K562 (cell line): ENCODE data around the gene MAP1LC3A. TPM values are rescaled to one million over a fixed set of nuclear protein-coding genes. Genes with fewer than 3 reads are reported as not detected.

ENCODE experiments used
- BRF1 ChIP-seq: IDR thresholded peaks from 3 replicates; pipeline ENCODE4 v1.6.1; 2011; ENCODE audit warnings: borderline replicate concordance, mild to moderate bottlenecking; ENCODE audit not compliant: insufficient read length; ENCODE audit errors: extremely low read depth
- CEBPG ChIP-seq, 3 experiments: fragments of 200-800 bp in 1 of 3; sonication (Bioruptor generic) in 1 of 3; sonication (generic) in 1 of 3; formaldehyde crosslinking in 1 of 3; IDR thresholded peaks in 2 of 3; conservative IDR thresholded peaks in 1 of 3; 2 replicates each; pipeline versions ENCODE4 v1.6.1 to v1.8.0; 2016 to 2022; ENCODE audit warnings: missing compliant biosample characterization in 2 of 3, missing genetic modification characterization in 2 of 3, mild to moderate bottlenecking in 1 of 3, missing genetic modification reagents in 1 of 3
- SREBF1 ChIP-seq: fragments of 150-350 bp; IDR thresholded peaks from 2 replicates; pipeline ENCODE4 v1.6.1; 2014; ENCODE audit warnings: antibody characterized with exemption, low read depth, low read length, borderline replicate concordance
- TOE1 ChIP-seq, 2 experiments: fragments of 450-650 bp in 1 of 2; sonication (generic) in 1 of 2; formaldehyde crosslinking in 1 of 2; IDR thresholded peaks; 2 replicates each; pipeline versions ENCODE4 v1.7.1 to v1.8.0; 2016 to 2022; ENCODE audit warnings: borderline replicate concordance in 2 of 2, mild to moderate bottlenecking in 2 of 2, antibody characterized with exemption in 1 of 2, inconsistent platforms in 1 of 2, low read depth in 1 of 2, missing genetic modification reagents in 1 of 2, moderate library complexity in 1 of 2
- XRCC5 ChIP-seq: fragments of 200-400 bp; formaldehyde crosslinking; IDR thresholded peaks from 2 replicates; pipeline ENCODE4 v1.6.1; 2017; ENCODE audit warnings: low read depth, mild to moderate bottlenecking, low read length
- ZBTB2 ChIP-seq: fragments of 450-650 bp; IDR thresholded peaks from 2 replicates; pipeline ENCODE4 v1.6.1; 2016; ENCODE audit warnings: antibody characterized with exemption
- polyA plus RNA-seq, 8 experiments: library from polyadenylated mRNA; depleted of rRNA in 4 of 8; stranded (reverse) in 5 of 8; unstranded in 3 of 8; fragments of >200 nt; fragmentation: Nextera tagmentation in 2 of 8; fragmentation: Illumina TruSeq in 1 of 8; extraction: Ambion mirVana in 2 of 8; extraction: Trizol in 1 of 8; gene quantifications; 2 replicates each; pipeline versions ENCODE4 v1.2.1 to v1.2.3, GENCODE V29; 2011 to 2014; ENCODE audit warnings: inconsistent platforms in 1 of 8, missing spikeins in 1 of 8
- total RNA-seq, 7 experiments: library from RNA; depleted of rRNA in 6 of 7; stranded (reverse); fragments of >200 nt in 6 of 7; fragmentation: Illumina TruSeq in 2 of 7; extraction: Trizol in 2 of 7; gene quantifications; 2 replicates each; pipeline versions ENCODE4 v1.2.1 to v1.2.3, GENCODE V29; 2011 to 2021; ENCODE audit warnings: low replicate concordance in 1 of 7

The MAP1LC3A gene
- total and polyA plus RNA-seq, 9 of the 15 experiments (the other 6 are each of a cell fraction or from before 2014, with no cell fraction given) = 0.27 to 0.38 TPM; not detected in 7

GRCh38 chr20:34522969-34523871 is 35.3 kb upstream of the MAP1LC3A start (continued):
- no peak for TF ChIP-seq CEBPG (CRISPR knock-in tag; IDR thresholded peaks at IDR 0.05)
- TF ChIP-seq CEBPG (tag; conservative IDR thresholded peaks at IDR 0.05 in 1 of 2, IDR thresholded peaks at IDR 0.05 in 1 of 2) = no peak
- no peak for TF ChIP-seq ZBTB2
- TF ChIP-seq BRF1 = no peak
- no peak for TF ChIP-seq TOE1 (IDR thresholded peaks at IDR 0.05; ENCODE audit: borderline replicate concordance)
- no peak for TF ChIP-seq TOE1 (CRISPR knock-in tag; IDR thresholded peaks at IDR 0.05; ENCODE audit: borderline replicate concordance, low read depth)
- TF ChIP-seq SREBF1 = no peak
- TF ChIP-seq XRCC5 = no peak
- TF ChIP-seq, all 486 proteins: peak for 17
